AG08395 (cell line): ENCODE data around the gene PUS10.
"Not testable (repeated sequence)": the region's sequence is repeated elsewhere in the genome, so short reads cannot be mapped to it uniquely, and the experiment has no call there.

Experiments
- DNase-seq: peaks from one replicate; pipeline ENCODE4 v3.0.0; 2012; ENCODE audit warnings: mixed read lengths, low spot score

PUS10 gene

GRCh38 chr2:61017556-61018317 lies at the start of gene PUS10, which contains the start of gene PEX13:
PUS10 (minus strand) TSS chr2:61018255; CDS start chr2:61011890, 6,365 bp downstream.
PEX13 (plus strand) TSS chr2:61017720; CDS start chr2:61017760, 40 bp downstream.
- DNase-seq, result peak; percentile 84

GRCh38 chr2:61065714-61066709 lies 48.0 kb upstream of the PUS10 start, which contains the start of gene SANBR:
SANBR (plus strand) TSS chr2:61065871; CDS start chr2:61070351, 4,480 bp downstream.
- DNase-seq, result peak; percentile 94

GRCh38 chr2:61059382-61059781 lies 41.3 kb upstream of the PUS10 start:
- DNase-seq, result no peak

- DNase-seq, result no peak
Measured at GRCh38 chr2:61057562-61057961, 39.5 kb upstream of the PUS10 start.

- no peak for DNase-seq
Measured at GRCh38 chr2:61055557-61055956, 37.5 kb upstream of the PUS10 start.

- DNase-seq, result no peak
Measured at GRCh38 chr2:61045999-61046398, 27.9 kb upstream of the PUS10 start.

- no peak for DNase-seq
Measured at GRCh38 chr2:61045226-61045625, 27.2 kb upstream of the PUS10 start.

GRCh38 chr2:61044636-61045035 lies 26.6 kb upstream of the PUS10 start:
- no peak for DNase-seq

- DNase-seq, result no peak
Measured at GRCh38 chr2:61042807-61043206, 24.8 kb upstream of the PUS10 start.

- not testable (repeated sequence) for DNase-seq
Measured at GRCh38 chr2:61036643-61037042, 18.6 kb upstream of the PUS10 start.

- not testable (repeated sequence) for DNase-seq
Measured at GRCh38 chr2:61034592-61034991, 16.5 kb upstream of the PUS10 start.

- DNase-seq, result no peak
Measured at GRCh38 chr2:61029533-61029932, 11.5 kb upstream of the PUS10 start.

- no peak for DNase-seq
Measured at GRCh38 chr2:61023670-61024069, 5.6 kb upstream of the PUS10 start.

GRCh38 chr2:61021228-61021660 lies 3.2 kb upstream of the PUS10 start:
- DNase-seq, result no peak

GRCh38 chr2:61018798-61019197 lies 743 bp upstream of the PUS10 start:
- peak; percentile 2 for DNase-seq

GRCh38 chr2:61018318-61018755 lies 282 bp upstream of the PUS10 start:
- DNase-seq, result peak; percentile 46

GRCh38 chr2:61017003-61017555 lies 976 bp downstream of the PUS10 start:
- peak; percentile 72 for DNase-seq

- DNase-seq, result peak; percentile 3
Measured at GRCh38 chr2:61016392-61017002, 1.6 kb downstream of the PUS10 start.

- no peak for DNase-seq
Measured at GRCh38 chr2:61015976-61016375, 2.1 kb downstream of the PUS10 start.

- no peak for DNase-seq
Measured at GRCh38 chr2:61014763-61015162, 3.3 kb downstream of the PUS10 start.

- DNase-seq, result no peak
Measured at GRCh38 chr2:61013382-61013781, 4.7 kb downstream of the PUS10 start.

GRCh38 chr2:61012303-61012702 lies 5.8 kb downstream of the PUS10 start:
- peak; percentile 53 for DNase-seq
